ENCODE results near the gene ARCN1. TPM values are rescaled to one million over a fixed set of nuclear protein-coding genes. Genes with fewer than 3 reads are reported as not detected.

The ARCN1 gene
- polyA plus RNA-seq (ENCODE audit: insufficient read length in 3 of 3) = 100 to 1,000 TPM; 152 to 180 (median 176) TPM
- long read RNA-seq, donor 1, transcript ARCN1-201 (10 exons, 3,845 nt) = major isoform, 23 of 44 reads
- long read RNA-seq, donor 1, partial matches to known transcripts = 20 of 44 reads
- long read RNA-seq, donor 1, other reads (novel, unspliced or antisense) = 0 of 44 reads
- long read RNA-seq, donor 2, transcript ARCN1-201 (10 exons, 3,845 nt) = major isoform, 21 of 65 reads
- long read RNA-seq, donor 2, partial matches to known transcripts = 44 of 65 reads
- long read RNA-seq, donor 2, other reads (novel, unspliced or antisense) = 0 of 65 reads
- long read RNA-seq, donor 3, transcript ARCN1-201 (10 exons, 3,845 nt) = major isoform, 14 of 85 reads
- long read RNA-seq, donor 3, partial matches to known transcripts = 70 of 85 reads
- long read RNA-seq, donor 3, other reads (novel, unspliced or antisense) = 0 of 85 reads
- long read RNA-seq, donor 4, transcript ARCN1-201 (10 exons, 3,845 nt) = major isoform, 14 of 38 reads
- long read RNA-seq, donor 4, partial matches to known transcripts = 24 of 38 reads
- long read RNA-seq, donor 4, other reads (novel, unspliced or antisense) = 0 of 38 reads
- long read RNA-seq, donor 5, transcript ARCN1-201 (10 exons, 3,845 nt) = major isoform, 10 of 46 reads
- long read RNA-seq, donor 5, partial matches to known transcripts = 36 of 46 reads
- long read RNA-seq, donor 5, other reads (novel, unspliced or antisense) = 0 of 46 reads
- long read RNA-seq, donor 6, transcript ARCN1-201 (10 exons, 3,845 nt) = major isoform, 26 of 49 reads
- long read RNA-seq, donor 6, partial matches to known transcripts = 23 of 49 reads
- long read RNA-seq, donor 6, other reads (novel, unspliced or antisense) = 0 of 49 reads
- long read RNA-seq, donor 7, transcript ARCN1-201 (10 exons, 3,845 nt) = major isoform, 23 of 73 reads
- long read RNA-seq, donor 7, partial matches to known transcripts = 50 of 73 reads
- long read RNA-seq, donor 7, other reads (novel, unspliced or antisense) = 0 of 73 reads
- long read RNA-seq, donor 8, transcript ARCN1-201 (10 exons, 3,845 nt) = major isoform, 9 of 28 reads
- long read RNA-seq, donor 8, partial matches to known transcripts = 19 of 28 reads
- long read RNA-seq, donor 8, other reads (novel, unspliced or antisense) = 0 of 28 reads
- long read RNA-seq, donor 9, transcript ARCN1-201 (10 exons, 3,845 nt) = major isoform, 19 of 61 reads
- long read RNA-seq, donor 9, partial matches to known transcripts = 42 of 61 reads
- long read RNA-seq, donor 9, other reads (novel, unspliced or antisense) = 0 of 61 reads
- long read RNA-seq, donor 10, transcript ARCN1-201 (10 exons, 3,845 nt) = major isoform, 6 of 87 reads
- long read RNA-seq, donor 10, partial matches to known transcripts = 81 of 87 reads
- long read RNA-seq, donor 10, other reads (novel, unspliced or antisense) = 0 of 87 reads
- long read RNA-seq, donor 11, transcript ARCN1-201 (10 exons, 3,845 nt) = major isoform, 11 of 44 reads
- long read RNA-seq, donor 11, partial matches to known transcripts = 33 of 44 reads
- long read RNA-seq, donor 11, other reads (novel, unspliced or antisense) = 0 of 44 reads
- long read RNA-seq, donor 12, transcript ARCN1-201 (10 exons, 3,845 nt) = major isoform, 24 of 119 reads
- long read RNA-seq, donor 12, partial matches to known transcripts = 95 of 119 reads
- long read RNA-seq, donor 12, other reads (novel, unspliced or antisense) = 0 of 119 reads
- long read RNA-seq, donor 13, partial matches to known transcripts = 25 of 28 reads
- long read RNA-seq, donor 13, other reads (novel, unspliced or antisense) = 0 of 28 reads
- long read RNA-seq, donor 14 = 0 reads
- long read RNA-seq, donor 15, transcript ARCN1-201 (10 exons, 3,845 nt) = major isoform, 27 of 58 reads
- long read RNA-seq, donor 15, partial matches to known transcripts = 31 of 58 reads
- long read RNA-seq, donor 15, other reads (novel, unspliced or antisense) = 0 of 58 reads
- long read RNA-seq, donor 16, transcript ARCN1-201 (10 exons, 3,845 nt) = major isoform, 17 of 62 reads
- long read RNA-seq, donor 16, partial matches to known transcripts = 45 of 62 reads
- long read RNA-seq, donor 16, other reads (novel, unspliced or antisense) = 0 of 62 reads

GRCh38 chr11:118572061-118572980 lies at the start of gene ARCN1:
Gene ARCN1 (plus strand): TSS chr11:118572409. CDS start chr11:118572548, 139 bp downstream.
- peak; percentile 82 for DNase-seq

- peak; percentile 19 for DNase-seq
These were observed 49.6 kb upstream of the ARCN1 start for GRCh38 chr11:118522571-118523072.

GRCh38 chr11:118524356-118524755 lies 47.9 kb upstream of the ARCN1 start:
- no peak for DNase-seq

GRCh38 chr11:118524757-118525470 lies 47.3 kb upstream of the ARCN1 start:
- DNase-seq = no peak

GRCh38 chr11:118526688-118527087 lies 45.5 kb upstream of the ARCN1 start:
- no peak for DNase-seq

- no peak for DNase-seq
These were observed 45.1 kb upstream of the ARCN1 start, which contains the start of gene TTC36 for GRCh38 chr11:118527109-118527508. Gene TTC36 (plus strand): TSS chr11:118527474. CDS start chr11:118527495, 21 bp downstream.

GRCh38 chr11:118528511-118528910 lies 43.7 kb upstream of the ARCN1 start:
- DNase-seq = no peak

GRCh38 chr11:118529584-118530175 lies 42.5 kb upstream of the ARCN1 start:
- DNase-seq = no peak

- DNase-seq = no peak
These were observed 42.0 kb upstream of the ARCN1 start for GRCh38 chr11:118530180-118530682.

GRCh38 chr11:118530683-118531596 lies 41.3 kb upstream of the ARCN1 start, which contains the start of gene TMEM25:
Gene TMEM25 (plus strand): TSS chr11:118531192. CDS start chr11:118531802, 610 bp downstream.
- DNase-seq = peak; percentile 62

GRCh38 chr11:118531597-118532084 lies 40.6 kb upstream of the ARCN1 start:
- no peak for DNase-seq

- DNase-seq = no peak
These were observed 40.1 kb upstream of the ARCN1 start for GRCh38 chr11:118532091-118532490.

GRCh38 chr11:118532852-118533768 lies 39.1 kb upstream of the ARCN1 start:
- no peak for DNase-seq
